BE2C (cell line): ENCODE measurements around the gene PSMA3. TPM values are rescaled to one million over a fixed set of nuclear protein-coding genes. Genes with fewer than 3 reads are reported as not detected.

Source experiments
- DNase-seq: peaks from one replicate; pipeline ENCODE4 v3.0.0-alpha.2; 2020
- H3K27me3 ChIP-seq: fragments of 250-450 bp; sonication (Bioruptor Pico); 2 replicates; pipeline ENCODE4 v1.5.1; 2020; ENCODE audit warnings: mild to moderate bottlenecking
- H3K36me3 ChIP-seq: fragments of 250-450 bp; sonication (Bioruptor Pico); 2 replicates; pipeline ENCODE4 v1.5.1; 2020; ENCODE audit warnings: mild to moderate bottlenecking
- H3K4me1 ChIP-seq: fragments of 250-450 bp; sonication (Bioruptor Pico); 2 replicates; pipeline ENCODE4 v1.5.1; 2020
- H3K4me3 ChIP-seq: 2 replicates; pipeline ENCODE4 v1.5.1; 2011; ENCODE audit warnings: low read depth, low read length
- H3K9me3 ChIP-seq: fragments of 250-450 bp; sonication (Bioruptor Pico); 2 replicates; pipeline ENCODE4 v1.5.1; 2020
- polyA plus RNA-seq: library from polyadenylated mRNA; unstranded; fragments of >200 nt; gene quantifications from one replicate; pipeline ENCODE4 v1.2.1, GENCODE V29; 2012; ENCODE audit warnings: low read depth, missing spikeins; ENCODE audit not compliant: insufficient read length, insufficient read depth
- TF ChIP-seq, protein P1 (sequence below): IDR thresholded peaks from 2 replicates; pipeline ENCODE4 v1.5.1; 2012; ENCODE audit warnings: mild to moderate bottlenecking, low read depth, low read length

The PSMA3 gene
- polyA plus RNA-seq: 130 TPM

- H3K4me1 ChIP-seq: no peaks in the 10 kb centered on the region
- TF ChIP-seq, protein P1, sequence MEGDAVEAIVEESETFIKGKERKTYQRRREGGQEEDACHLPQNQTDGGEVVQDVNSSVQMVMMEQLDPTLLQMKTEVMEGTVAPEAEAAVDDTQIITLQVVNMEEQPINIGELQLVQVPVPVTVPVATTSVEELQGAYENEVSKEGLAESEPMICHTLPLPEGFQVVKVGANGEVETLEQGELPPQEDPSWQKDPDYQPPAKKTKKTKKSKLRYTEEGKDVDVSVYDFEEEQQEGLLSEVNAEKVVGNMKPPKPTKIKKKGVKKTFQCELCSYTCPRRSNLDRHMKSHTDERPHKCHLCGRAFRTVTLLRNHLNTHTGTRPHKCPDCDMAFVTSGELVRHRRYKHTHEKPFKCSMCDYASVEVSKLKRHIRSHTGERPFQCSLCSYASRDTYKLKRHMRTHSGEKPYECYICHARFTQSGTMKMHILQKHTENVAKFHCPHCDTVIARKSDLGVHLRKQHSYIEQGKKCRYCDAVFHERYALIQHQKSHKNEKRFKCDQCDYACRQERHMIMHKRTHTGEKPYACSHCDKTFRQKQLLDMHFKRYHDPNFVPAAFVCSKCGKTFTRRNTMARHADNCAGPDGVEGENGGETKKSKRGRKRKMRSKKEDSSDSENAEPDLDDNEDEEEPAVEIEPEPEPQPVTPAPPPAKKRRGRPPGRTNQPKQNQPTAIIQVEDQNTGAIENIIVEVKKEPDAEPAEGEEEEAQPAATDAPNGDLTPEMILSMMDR: 0 out of 2 replicates have a peak, but pooled peaks have one; percentile 3
- peak within 1 kb of the TSS; percentile 100 for H3K4me3 ChIP-seq
- H3K27me3 ChIP-seq: no peaks in the 10 kb centered on the region
- no peaks in the 10 kb centered on the region for H3K9me3 ChIP-seq
- peaks cover 24% of the 10 kb centered on the region for H3K36me3 ChIP-seq
- DNase-seq: peak; percentile 97
These were observed at the start of gene PSMA3 for GRCh38 chr14:58244556-58245387. Gene PSMA3 (plus strand): TSS chr14:58244843. CDS start chr14:58244921, 78 bp downstream.

DNA sequence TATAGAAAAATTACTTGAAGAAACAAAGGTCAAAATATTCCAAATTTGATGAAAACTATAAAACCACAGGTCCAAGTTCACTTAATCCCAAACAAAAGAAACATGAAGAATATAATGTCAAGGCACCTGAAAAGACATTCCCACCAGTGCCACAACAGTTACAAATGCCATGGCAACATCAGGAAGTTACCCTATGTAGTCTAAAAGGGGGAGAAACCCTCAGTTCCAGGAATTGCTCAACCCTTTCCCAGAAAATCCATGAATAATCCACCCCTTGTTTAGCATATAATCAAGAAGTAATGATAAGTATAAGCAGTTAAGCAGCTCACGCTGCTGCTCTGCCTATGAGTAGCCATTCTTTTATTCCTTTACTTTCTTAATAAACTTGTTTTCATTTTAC lies 48.4 kb upstream of the PSMA3 start:
- Histone ChIP-seq H3K36me3 (no peaks in the 10 kb centered on the region; the same call in 1 of the 2 replicates), H3K27me3 (0 out of 2 replicates have a peak, but pooled peaks cover 3% of the 10 kb centered on the region), H3K9me3 (no peaks in the 10 kb centered on the region), H3K4me3 (no peak overlapping the region), H3K4me1 (no peaks in the 10 kb centered on the region)
- TF ChIP-seq, protein P1: no peak
- DNase-seq: no peak

- no peaks in the 10 kb centered on the region for H3K27me3 ChIP-seq
- H3K4me1 ChIP-seq: no peaks in the 10 kb centered on the region
- no peaks in the 10 kb centered on the region; the same call in 1 of the 2 replicates for H3K36me3 ChIP-seq
- TF ChIP-seq, protein P1: no peak
- no peaks in the 10 kb centered on the region for H3K9me3 ChIP-seq
- DNase-seq: no peak
- no peak overlapping the region for H3K4me3 ChIP-seq
These were observed 46.6 kb upstream of the PSMA3 start for GRCh38 chr14:58198086-58198485.

- H3K4me1 ChIP-seq: no peaks in the 10 kb centered on the region
- no peaks in the 10 kb centered on the region for H3K27me3 ChIP-seq
- H3K4me3 ChIP-seq: peak within 1 kb of the TSS; percentile 88
- H3K36me3 ChIP-seq: no peaks in the 10 kb centered on the region; the same call in 1 of the 2 replicates
- H3K9me3 ChIP-seq: no peaks in the 10 kb centered on the region
- DNase-seq: peak; percentile 91
- TF ChIP-seq, protein P1: no peak
These were observed 44.7 kb upstream of the PSMA3 start, which contains the start of gene ACTR10 for GRCh38 chr14:58199726-58200479. Gene ACTR10 (plus strand): TSS chr14:58200149. CDS start chr14:58200218, 69 bp downstream.

DNA sequence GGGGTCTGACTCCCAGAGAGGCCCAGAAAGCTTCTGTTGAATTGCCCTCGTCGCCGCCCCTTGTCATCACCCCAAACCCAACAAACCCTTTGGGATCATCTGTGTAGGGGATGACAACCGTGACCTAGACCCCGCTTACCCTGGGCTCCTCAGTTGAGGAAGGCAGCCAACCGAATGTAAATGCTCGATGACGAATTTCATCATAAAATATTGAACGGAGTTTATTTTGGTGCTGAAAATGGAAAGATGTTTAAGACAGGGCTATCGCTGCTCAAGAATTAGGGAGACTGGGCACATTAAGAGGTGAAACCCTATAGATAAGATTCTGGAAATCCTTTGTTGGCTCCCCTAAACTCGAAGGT lies 44.2 kb upstream of the PSMA3 start:
- no peaks in the 10 kb centered on the region for H3K27me3 ChIP-seq
- DNase-seq: no peak
- H3K4me1 ChIP-seq: no peaks in the 10 kb centered on the region

More for the DNA sequence above, 44.2 kb upstream of the PSMA3 start:
- TF ChIP-seq, protein P1: no peak
- Histone ChIP-seq H3K4me3 (peak overlapping the region; percentile 88), H3K36me3 (no peaks in the 10 kb centered on the region; the same call in 1 of the 2 replicates), H3K9me3 (no peaks in the 10 kb centered on the region)
